DND-41 (cell line): Measurements from ENCODE around the gene CACNA1D.

ENCODE experiments used
- EZH2 ChIP-seq: IDR thresholded peaks from 3 replicates; pipeline ENCODE4 v1.6.1; 2012; ENCODE audit warnings: borderline replicate concordance, low read depth, mild to moderate bottlenecking, moderate library complexity, low read length, inconsistent platforms; ENCODE audit not compliant: severe bottlenecking
- TF ChIP-seq, protein P1 (sequence below): IDR thresholded peaks from 2 replicates; pipeline ENCODE4 v1.5.1; 2012; ENCODE audit warnings: borderline replicate concordance, low read length, moderate library complexity, mild to moderate bottlenecking; ENCODE audit not compliant: poor library complexity, severe bottlenecking; ENCODE audit errors: extremely low read depth

- no peak for TF ChIP-seq EZH2
- TF ChIP-seq, protein P1, sequence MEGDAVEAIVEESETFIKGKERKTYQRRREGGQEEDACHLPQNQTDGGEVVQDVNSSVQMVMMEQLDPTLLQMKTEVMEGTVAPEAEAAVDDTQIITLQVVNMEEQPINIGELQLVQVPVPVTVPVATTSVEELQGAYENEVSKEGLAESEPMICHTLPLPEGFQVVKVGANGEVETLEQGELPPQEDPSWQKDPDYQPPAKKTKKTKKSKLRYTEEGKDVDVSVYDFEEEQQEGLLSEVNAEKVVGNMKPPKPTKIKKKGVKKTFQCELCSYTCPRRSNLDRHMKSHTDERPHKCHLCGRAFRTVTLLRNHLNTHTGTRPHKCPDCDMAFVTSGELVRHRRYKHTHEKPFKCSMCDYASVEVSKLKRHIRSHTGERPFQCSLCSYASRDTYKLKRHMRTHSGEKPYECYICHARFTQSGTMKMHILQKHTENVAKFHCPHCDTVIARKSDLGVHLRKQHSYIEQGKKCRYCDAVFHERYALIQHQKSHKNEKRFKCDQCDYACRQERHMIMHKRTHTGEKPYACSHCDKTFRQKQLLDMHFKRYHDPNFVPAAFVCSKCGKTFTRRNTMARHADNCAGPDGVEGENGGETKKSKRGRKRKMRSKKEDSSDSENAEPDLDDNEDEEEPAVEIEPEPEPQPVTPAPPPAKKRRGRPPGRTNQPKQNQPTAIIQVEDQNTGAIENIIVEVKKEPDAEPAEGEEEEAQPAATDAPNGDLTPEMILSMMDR = no peak
Measured at GRCh38 chr3:53506110-53506762, 11.8 kb downstream of the CACNA1D start.
